HG03039 (cell line): ENCODE data around the gene GNAO1.

Experiments used
- ATAC-seq: cut with Tn5 transposase; IDR thresholded peaks from one replicate; pipeline ENCODE4 v1.9.1; 2021; ENCODE audit warnings: mild to moderate bottlenecking, moderate library complexity; ENCODE audit not compliant: unreplicated experiment

The GNAO1 gene

DNA sequence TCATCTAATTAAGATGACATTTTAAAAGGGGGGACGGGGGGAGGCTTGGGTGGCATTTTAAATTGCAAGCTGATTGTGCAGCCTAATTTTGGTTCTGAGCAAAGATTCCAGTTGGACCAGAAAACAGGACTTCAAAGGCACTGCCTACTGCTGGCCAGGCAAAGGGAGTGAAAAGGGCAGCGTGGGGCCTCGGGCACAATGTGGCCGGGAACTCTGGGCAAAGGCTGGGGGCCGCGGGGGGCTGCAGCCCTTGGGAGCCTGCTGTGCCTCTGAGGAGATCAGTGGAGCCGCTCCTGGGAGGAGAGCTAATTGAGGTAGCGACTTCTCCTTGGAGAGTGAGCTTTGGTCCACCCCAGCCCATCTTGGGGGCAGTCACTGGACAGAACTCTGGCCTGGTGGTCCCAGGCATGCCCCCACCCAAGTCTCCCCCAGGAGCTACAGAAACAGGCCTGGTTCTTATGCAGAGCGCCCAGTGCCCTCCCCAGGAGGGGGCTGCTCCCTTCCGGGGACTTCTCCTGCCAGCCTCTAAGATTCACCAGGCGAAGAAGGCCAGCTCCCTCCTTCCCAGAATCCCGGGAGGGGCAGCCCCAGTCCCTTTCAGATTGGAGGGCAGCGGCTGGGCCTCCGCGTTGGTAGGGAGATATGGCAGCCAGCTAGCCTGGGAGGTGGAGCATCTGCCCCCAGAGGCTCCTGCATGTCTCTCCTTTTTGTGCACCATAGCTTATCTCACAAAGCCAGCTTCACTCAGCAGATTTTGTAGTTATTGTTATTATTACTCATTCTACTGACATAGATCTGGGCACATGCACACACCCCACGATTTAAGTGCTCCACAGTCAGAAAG, 115.6 kb downstream of the GNAO1 start:
- ATAC-seq = no peak

DNA sequence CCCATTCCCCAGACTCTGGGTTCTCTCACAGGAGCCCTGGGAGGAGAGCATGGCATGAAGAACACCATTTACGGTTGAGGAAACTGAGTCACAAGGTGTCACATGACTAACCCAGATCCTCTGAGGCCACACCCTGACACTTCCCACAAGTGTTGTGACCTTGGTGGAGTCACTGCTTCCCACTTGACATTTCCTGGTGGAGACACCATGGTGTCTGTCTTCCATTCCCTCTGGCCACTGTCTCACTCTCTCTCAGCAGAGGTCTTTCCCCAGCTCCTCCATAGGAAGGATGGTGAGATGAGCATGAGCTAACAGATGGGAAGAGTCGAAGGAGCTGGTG, 116.2 kb downstream of the GNAO1 start:
- no peak for ATAC-seq

DNA sequence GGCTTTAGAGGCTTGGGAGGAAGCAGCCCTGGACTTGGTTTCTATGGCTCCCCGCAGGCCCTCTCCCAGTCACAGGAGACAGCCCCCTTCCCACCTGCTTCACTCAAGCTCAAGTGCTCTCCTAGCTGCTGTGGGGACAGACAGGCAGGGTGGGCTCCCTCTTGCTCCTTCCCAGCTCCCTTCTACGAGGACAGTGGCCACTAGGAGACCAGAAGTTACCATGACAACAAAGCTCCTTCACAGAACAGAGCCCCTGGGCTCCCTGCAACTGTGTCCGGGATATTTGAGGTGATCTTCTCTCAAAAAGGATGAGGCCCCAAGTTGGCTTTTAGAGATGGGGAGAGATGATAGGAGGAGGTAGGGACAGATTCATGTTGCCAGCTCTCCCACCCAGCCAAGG, 117.7 kb downstream of the GNAO1 start:
- ATAC-seq = no peak

- ATAC-seq = no peak
Measured at GRCh38 chr16:56310690-56311089, 119.4 kb downstream of the GNAO1 start.

DNA sequence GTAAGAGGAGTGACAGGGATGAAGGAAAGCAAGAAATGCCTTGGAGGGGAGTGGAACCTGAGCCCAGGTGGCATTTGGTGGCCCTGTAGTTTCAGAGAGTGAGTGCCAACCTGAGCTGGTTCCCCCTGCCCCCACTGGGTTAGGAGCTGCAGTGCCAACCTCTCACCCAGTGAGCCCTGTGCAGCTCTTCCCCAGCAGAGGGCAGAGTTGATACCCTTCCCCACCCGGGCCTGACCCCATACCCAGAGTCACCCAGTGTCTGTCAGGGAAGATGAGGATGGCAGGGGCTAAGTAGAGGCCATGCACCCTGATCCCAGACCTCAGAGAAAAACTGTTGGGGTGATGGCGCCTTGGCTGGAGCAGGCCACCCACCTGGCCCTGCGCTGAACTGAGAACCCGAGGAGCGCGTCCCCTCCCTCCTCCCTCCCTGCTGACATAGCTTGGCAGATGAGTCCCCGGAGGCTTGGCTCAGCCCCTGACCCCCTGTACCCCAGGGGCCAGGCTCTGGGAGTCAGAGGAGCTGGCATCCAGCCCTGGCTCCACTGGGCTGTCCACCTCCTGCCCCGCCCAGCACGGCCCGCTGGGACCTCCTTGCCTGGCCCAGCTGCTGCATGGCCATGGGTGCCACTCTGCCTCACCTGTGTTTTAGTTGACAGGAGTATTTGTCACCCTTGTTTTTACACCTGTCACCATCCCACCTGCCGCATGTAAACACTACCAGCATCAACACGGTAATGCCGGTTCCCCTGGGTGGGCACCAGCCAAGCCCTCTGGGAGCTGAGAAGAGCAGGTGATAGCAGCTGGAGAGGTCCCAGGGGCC, 120.1 kb downstream of the GNAO1 start:
- no peak for ATAC-seq

GRCh38 chr16:56312028-56312300, 120.7 kb downstream of the GNAO1 start:
- no peak for ATAC-seq

GRCh38 chr16:56312556-56312955, 121.3 kb downstream of the GNAO1 start:
- ATAC-seq = no peak

- ATAC-seq = no peak
Measured at GRCh38 chr16:56314244-56314850, 123.1 kb downstream of the GNAO1 start.

DNA sequence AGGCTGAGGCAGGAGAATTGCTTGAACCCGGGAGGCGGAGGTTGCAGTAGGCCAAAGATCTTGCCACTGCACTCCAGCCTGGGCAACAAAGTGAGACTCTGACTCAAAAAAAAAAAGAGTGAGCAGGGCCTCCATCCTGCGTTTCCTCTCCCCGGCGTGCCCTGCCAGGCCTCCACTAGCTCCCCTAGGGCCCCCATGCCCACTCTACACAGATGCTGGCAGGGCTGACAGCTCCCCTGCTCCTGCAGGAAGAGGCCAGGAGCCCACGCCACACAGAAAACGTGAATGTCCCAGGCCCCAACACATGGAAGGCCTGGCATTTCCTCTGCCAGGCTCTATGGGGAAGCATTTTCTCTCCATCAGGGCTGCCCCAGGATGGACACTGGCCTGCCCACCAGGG, 124.7 kb downstream of the GNAO1 start:
- no peak for ATAC-seq

DNA sequence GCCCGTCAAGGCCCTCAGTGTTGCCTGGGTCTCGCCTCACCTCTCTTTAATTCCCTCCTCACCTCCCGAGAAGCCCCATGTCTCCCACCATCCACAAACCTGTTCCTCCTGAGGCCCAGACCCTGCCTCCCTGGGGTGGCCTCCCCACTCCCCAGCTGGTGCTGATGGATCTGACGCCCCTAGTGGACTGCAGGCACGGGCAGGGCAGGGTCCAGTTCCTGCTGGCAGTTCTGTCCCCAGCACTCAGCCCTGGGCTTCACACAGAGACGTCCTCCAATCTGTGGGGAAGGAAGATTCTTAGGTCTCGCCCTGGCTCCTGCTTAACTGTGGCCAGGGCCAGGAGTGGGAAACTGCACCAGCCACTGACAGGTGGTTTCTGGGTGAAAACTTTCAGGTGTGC, 125.3 kb downstream of the GNAO1 start:
- ATAC-seq = no peak

DNA sequence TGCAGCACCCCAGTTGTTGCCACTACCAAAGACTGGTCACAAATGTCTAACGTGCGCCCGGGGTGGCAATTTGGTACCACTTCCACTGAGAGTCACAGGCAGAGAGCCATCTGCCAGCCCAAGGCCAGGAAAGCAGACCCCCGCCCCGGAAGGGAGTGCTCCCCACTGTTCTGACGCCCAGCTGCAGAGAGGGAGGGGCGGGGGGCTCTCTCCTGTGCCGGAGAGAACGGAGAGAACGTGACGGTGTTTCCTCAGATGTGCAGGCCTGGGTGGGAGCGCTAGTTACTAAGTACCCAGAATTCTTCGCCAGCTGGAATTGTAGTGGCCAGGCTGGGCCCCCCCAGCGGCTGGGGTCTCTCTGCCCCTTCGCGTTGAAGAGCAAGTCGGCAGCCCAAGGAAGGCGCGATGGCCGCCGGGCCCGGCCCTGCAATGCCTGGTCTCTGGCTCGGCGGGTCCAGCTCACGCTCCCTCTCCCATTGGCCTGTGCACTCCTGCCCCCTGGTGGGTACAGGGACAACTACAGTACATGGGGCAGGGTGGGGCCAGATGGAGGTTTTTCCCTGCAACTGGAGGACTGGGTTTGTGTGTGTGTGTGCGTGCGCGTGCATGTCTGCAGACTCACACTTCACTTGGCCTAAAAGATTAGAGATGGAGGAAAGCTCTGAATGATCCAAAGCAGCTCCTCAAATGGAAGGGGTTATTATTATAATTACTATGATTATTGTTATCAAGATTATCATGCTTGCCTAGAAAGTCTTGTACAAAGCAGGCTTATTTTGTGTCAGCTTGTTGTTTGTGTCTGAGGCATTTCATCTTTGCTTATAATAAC, 126.9 kb downstream of the GNAO1 start:
- ATAC-seq = peak; percentile 73

DNA sequence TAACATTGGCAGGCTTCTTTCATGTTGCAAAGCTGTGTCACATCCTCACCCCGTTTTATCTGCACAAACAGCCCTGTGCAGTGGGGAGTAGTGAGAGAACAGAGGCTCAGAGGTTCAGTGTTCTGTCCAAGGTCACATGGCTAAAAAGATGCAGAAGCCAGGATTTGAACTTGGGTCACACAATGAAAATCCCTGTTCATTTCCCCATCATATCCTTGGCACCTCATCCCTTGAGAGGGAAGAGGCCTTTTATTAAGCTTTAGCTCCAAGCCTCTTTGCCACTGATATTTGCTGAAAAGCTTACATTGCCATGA, 127.5 kb downstream of the GNAO1 start:
- ATAC-seq = no peak

GRCh38 chr16:56319376-56319775, 128.1 kb downstream of the GNAO1 start:
- no peak for ATAC-seq

DNA sequence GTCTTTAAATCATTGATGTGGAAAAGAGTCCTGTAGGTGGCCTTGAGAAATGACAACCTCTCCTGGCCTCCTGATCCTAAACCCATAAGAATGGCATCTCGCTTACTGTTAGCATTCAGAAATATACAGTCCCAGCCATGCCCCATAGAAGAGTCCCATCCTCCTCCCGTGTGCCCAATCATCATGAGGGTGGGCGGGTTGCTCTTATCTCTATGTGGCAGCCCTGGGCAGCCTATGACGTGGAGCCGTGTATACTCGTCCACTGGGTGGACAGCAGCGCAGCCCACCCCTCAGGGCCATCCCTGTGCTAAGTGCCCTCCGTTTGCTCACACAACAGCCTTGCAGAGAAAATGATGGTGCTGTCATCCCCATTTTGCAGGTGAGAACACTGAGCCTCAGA, 128.8 kb downstream of the GNAO1 start:
- no peak for ATAC-seq

- ATAC-seq = no peak
Measured at GRCh38 chr16:56320811-56321558, 129.7 kb downstream of the GNAO1 start.

DNA sequence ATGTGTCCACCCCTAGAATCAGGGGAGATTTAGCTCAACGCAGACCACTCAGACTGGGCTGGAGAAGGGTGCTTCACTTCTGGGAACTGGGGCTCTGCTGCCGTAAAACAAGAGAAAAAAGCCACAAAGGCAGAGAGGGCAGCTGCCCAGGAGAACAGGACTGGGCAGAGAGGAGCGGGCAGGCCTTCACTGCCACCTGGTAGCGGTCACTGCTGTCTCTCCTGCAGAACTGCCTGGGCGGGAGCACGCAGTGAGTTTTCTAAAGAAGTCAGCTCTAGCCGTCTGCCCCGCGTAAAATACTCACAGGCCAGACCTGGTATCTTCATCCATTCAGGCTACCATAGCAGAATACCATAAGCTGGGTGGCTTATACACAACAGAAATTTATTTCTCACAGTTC, 130.3 kb downstream of the GNAO1 start:
- no peak for ATAC-seq

DNA sequence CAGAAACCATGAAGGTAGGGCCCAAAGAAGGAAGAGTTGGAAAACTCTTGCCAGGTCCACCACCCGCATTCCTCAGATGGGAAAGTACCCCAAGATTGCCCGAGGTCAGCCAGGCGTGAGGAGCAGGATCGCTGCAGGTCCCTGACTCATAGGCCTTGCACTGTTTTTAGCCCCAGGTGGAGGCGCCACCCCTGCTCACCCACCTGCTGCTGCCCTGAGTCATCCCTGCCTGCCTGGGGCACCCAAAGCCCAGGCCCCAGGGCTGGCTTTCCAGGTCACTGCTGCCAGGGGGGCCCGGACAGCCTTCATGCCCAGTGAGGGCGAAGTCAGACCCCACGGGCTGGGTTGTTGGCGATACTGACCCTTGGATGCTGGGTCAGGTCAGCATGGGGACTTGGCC, 133.1 kb downstream of the GNAO1 start:
- no peak for ATAC-seq

- ATAC-seq = no peak
Measured at GRCh38 chr16:56325956-56326355, 134.7 kb downstream of the GNAO1 start.

- no peak for ATAC-seq
Measured at GRCh38 chr16:56327071-56327928, 136.0 kb downstream of the GNAO1 start.

GRCh38 chr16:56327929-56328258, 136.6 kb downstream of the GNAO1 start:
- ATAC-seq = no peak
